Stimulated activated CD4-positive, alpha-beta T cell treated with anti-CD3 and anti-CD28 coated beads, Interleukin-4, amount 100 ng/mL, for 4 hours (primary cell): ENCODE data around the gene NKX3-2.
A peak's percentile ranks its signal among the peaks of the same experiment; 100 is the strongest.

Source experiments
- DNase-seq, 2 experiments: peaks; one replicate each; pipeline ENCODE4 v3.0.0-alpha.2; 2020

The NKX3-2 gene

GRCh38 chr4:13544606-13545393 lies 492 bp upstream of the NKX3-2 start:
- DNase-seq = peak; percentile 34 to 43

GRCh38 chr4:13543032-13543838 lies 1.1 kb downstream of the NKX3-2 start:
- no peak for DNase-seq

GRCh38 chr4:13542577-13543031 lies 1.7 kb downstream of the NKX3-2 start:
- DNase-seq = no peak

GRCh38 chr4:13541720-13542576 lies 2.4 kb downstream of the NKX3-2 start:
- peak in 1 of 2 experiments; percentile 37 for DNase-seq

- DNase-seq = no peak
Measured at GRCh38 chr4:13541176-13541604, 3.1 kb downstream of the NKX3-2 start.

GRCh38 chr4:13540446-13541175 lies 3.7 kb downstream of the NKX3-2 start:
- no peak for DNase-seq

- no peak for DNase-seq
Measured at GRCh38 chr4:13539619-13540445, 4.5 kb downstream of the NKX3-2 start.

- no peak for DNase-seq
Measured at GRCh38 chr4:13539047-13539618, 5.2 kb downstream of the NKX3-2 start.

GRCh38 chr4:13538427-13538973 lies 5.8 kb downstream of the NKX3-2 start:
- DNase-seq = no peak

GRCh38 chr4:13537832-13538177 lies 6.5 kb downstream of the NKX3-2 start:
- no peak for DNase-seq

GRCh38 chr4:13537011-13537831 lies 7.1 kb downstream of the NKX3-2 start:
- DNase-seq = no peak

- no peak for DNase-seq
Measured at GRCh38 chr4:13536607-13537006, 7.7 kb downstream of the NKX3-2 start.

GRCh38 chr4:13535708-13536361 lies 8.5 kb downstream of the NKX3-2 start:
- DNase-seq = no peak

GRCh38 chr4:13535118-13535517 lies 9.2 kb downstream of the NKX3-2 start:
- no peak for DNase-seq

GRCh38 chr4:13534344-13535063 lies 9.8 kb downstream of the NKX3-2 start:
- no peak for DNase-seq

GRCh38 chr4:13533670-13534343 lies 10.5 kb downstream of the NKX3-2 start:
- DNase-seq = no peak

GRCh38 chr4:13531625-13531998 lies 12.7 kb downstream of the NKX3-2 start:
- no peak for DNase-seq
